Mesothelial cell of epicardium (in vitro differentiated cells): ENCODE data around the gene TNPO2. TPM values are rescaled to one million over a fixed set of nuclear protein-coding genes. Genes with fewer than 3 reads are reported as not detected.

Experiments used
- DNase-seq, 2 experiments: peaks; one replicate each; pipeline ENCODE4 v3.0.0; 2021; ENCODE audit warnings: low spot score in 2 of 2; ENCODE audit not compliant: unreplicated experiment in 2 of 2
- H3K27ac Mint-ChIP-seq: 2 replicates; pipeline ENCODE4 v1.8.0; 2021; ENCODE audit warnings: mixed read lengths
- H3K27me3 Mint-ChIP-seq: 2 replicates; pipeline ENCODE4 v1.8.0; 2021; ENCODE audit warnings: low read depth, mixed read lengths
- H3K36me3 Mint-ChIP-seq: 2 replicates; pipeline ENCODE4 v1.8.0; 2021; ENCODE audit warnings: mixed read lengths
- H3K4me1 Mint-ChIP-seq: 2 replicates; pipeline ENCODE4 v1.8.0; 2021; ENCODE audit warnings: mixed read lengths
- H3K4me3 Mint-ChIP-seq: 2 replicates; pipeline ENCODE4 v1.8.0; 2021; ENCODE audit warnings: mild to moderate bottlenecking, moderate library complexity, mixed read lengths
- H3K9me3 Mint-ChIP-seq: 2 replicates; pipeline ENCODE4 v1.8.0; 2021; ENCODE audit warnings: mixed read lengths
- total RNA-seq: library from RNA; stranded (reverse); gene quantifications from 3 replicates; pipeline ENCODE4 v1.2.1, GENCODE V29; 2021
- TF ChIP-seq, protein P1 (sequence below): fragments of 200-600 bp; sonication (generic); IDR thresholded peaks from one replicate; pipeline ENCODE4 v1.5.0; 2021; ENCODE audit warnings: antibody characterized with exemption; ENCODE audit not compliant: unreplicated experiment

The TNPO2 gene
- total RNA-seq, 1 donor from 2014 or later, result 105 TPM

DNA sequence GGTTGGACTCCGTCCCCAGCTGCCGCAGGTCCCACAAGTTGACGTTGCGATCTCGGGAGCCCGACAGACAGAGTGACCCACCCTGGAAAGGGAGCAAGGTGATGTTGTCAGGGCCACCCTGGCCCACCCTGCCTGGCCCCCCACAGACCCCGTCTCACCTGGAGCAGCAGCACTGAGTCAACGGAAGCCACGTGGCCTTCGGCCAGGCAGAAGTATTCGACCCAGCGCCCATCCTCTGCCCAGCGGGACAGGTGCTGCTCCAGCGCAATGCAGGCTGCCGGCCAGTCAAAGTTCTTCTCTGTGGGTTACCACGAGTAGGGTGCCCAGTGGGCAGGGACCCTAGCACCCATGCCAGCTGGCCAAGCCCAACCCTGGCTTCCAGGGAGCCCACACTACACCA is 29.1 kb downstream of the TNPO2 start:
- no peaks in the 10 kb centered on the region for H3K9me3 Mint-ChIP-seq
- TF ChIP-seq, protein P1, sequence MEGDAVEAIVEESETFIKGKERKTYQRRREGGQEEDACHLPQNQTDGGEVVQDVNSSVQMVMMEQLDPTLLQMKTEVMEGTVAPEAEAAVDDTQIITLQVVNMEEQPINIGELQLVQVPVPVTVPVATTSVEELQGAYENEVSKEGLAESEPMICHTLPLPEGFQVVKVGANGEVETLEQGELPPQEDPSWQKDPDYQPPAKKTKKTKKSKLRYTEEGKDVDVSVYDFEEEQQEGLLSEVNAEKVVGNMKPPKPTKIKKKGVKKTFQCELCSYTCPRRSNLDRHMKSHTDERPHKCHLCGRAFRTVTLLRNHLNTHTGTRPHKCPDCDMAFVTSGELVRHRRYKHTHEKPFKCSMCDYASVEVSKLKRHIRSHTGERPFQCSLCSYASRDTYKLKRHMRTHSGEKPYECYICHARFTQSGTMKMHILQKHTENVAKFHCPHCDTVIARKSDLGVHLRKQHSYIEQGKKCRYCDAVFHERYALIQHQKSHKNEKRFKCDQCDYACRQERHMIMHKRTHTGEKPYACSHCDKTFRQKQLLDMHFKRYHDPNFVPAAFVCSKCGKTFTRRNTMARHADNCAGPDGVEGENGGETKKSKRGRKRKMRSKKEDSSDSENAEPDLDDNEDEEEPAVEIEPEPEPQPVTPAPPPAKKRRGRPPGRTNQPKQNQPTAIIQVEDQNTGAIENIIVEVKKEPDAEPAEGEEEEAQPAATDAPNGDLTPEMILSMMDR, result no peak
- H3K36me3 Mint-ChIP-seq, result peaks cover 7% of the 10 kb centered on the region
- no peaks in the 10 kb centered on the region for H3K27me3 Mint-ChIP-seq
- peak overlapping the region; percentile 89 for H3K4me3 Mint-ChIP-seq
- no peak overlapping the region for H3K27ac Mint-ChIP-seq
- DNase-seq, result no peak
- peaks cover 6% of the 10 kb centered on the region for H3K4me1 Mint-ChIP-seq

DNA sequence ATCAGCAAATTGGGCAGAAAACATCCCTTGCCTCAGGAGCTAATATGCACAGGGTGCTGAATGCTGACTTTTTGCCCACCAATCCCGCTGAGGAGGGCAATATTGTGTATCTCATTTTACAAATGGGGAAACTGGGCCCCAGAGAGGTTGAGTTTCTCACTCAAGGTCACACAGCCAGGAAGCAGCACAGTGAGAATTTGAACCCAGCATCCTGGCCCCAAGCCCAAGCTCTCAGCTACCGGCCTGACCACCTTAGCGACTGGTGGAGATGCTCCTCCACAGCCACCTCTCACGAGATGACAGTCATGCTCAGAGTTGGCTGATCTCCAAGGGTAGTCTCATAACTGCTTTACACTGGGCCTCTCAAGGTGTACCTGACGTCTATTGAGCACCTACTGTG is 30.8 kb downstream of the TNPO2 start:
- Mint-ChIP-seq H3K27me3 (no peaks in the 10 kb centered on the region), H3K27ac (no peak overlapping the region), H3K4me1 (peaks cover 6% of the 10 kb centered on the region), H3K36me3 (peaks cover 2% of the 10 kb centered on the region), H3K9me3 (no peaks in the 10 kb centered on the region), H3K4me3 (no peak overlapping the region)
- TF ChIP-seq, protein P1, result no peak
- no peak for DNase-seq

DNA sequence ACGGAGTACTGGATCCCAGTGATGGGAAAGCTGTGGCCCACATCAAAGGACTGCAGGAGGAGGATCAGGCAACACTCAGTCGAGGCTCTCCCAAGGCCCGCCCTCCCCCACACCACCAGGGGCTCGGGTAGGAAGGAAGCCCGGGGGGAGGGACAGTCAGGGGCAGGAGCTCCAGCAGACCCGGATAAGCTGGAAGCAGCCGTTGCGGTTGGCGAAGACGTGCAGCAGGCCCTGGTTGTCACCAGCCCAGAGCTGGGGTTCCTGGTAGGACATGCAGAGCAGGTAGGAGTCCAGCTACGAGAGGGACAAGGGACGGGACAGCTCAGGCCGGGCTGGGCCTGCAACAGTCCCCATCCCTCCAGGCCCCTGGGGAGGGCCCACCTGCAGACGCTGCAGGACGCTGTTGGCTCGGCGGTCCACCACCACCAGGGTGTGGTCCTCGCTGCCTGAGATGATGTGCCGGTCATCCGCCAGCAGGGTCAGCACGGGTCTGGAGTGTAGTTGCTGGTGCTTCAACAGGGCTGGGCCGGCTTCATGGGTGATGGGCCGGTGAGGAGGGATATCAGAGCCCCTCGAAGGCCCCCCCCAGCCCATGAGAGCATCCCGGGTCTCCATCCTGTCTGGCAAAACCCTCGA is 34.0 kb downstream of the TNPO2 start:
- Mint-ChIP-seq H3K4me1 (no peaks in the 10 kb centered on the region), H3K36me3 (no peaks in the 10 kb centered on the region), H3K9me3 (no peaks in the 10 kb centered on the region), H3K4me3 (no peak overlapping the region), H3K27me3 (no peaks in the 10 kb centered on the region), H3K27ac (no peak overlapping the region)
- TF ChIP-seq, protein P1, result no peak
- no peak for DNase-seq

DNA sequence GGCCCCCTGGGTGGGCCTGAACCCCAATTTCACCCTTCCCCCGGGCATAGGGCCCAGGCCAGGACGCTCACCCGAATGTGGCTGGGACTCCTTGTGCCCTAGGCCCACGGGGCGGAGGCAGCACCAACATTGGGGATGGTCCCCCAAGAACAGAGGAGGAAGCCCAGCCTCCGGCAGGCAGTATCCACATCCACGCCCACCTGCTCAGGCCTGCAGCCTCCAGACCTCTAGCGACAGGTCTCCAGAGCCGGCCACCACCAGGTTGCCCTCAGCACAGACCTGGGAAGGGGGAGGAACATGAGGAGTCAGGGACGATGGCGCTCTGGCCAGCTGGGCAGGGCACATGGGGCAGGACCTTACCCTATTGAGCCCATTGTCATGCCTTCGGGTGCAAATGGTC is 34.7 kb downstream of the TNPO2 start:
- DNase-seq, result no peak
- Mint-ChIP-seq H3K4me3 (no peak overlapping the region), H3K27me3 (no peaks in the 10 kb centered on the region), H3K9me3 (no peaks in the 10 kb centered on the region), H3K4me1 (no peaks in the 10 kb centered on the region), H3K27ac (no peak overlapping the region), H3K36me3 (no peaks in the 10 kb centered on the region)
- TF ChIP-seq, protein P1, result no peak

DNA sequence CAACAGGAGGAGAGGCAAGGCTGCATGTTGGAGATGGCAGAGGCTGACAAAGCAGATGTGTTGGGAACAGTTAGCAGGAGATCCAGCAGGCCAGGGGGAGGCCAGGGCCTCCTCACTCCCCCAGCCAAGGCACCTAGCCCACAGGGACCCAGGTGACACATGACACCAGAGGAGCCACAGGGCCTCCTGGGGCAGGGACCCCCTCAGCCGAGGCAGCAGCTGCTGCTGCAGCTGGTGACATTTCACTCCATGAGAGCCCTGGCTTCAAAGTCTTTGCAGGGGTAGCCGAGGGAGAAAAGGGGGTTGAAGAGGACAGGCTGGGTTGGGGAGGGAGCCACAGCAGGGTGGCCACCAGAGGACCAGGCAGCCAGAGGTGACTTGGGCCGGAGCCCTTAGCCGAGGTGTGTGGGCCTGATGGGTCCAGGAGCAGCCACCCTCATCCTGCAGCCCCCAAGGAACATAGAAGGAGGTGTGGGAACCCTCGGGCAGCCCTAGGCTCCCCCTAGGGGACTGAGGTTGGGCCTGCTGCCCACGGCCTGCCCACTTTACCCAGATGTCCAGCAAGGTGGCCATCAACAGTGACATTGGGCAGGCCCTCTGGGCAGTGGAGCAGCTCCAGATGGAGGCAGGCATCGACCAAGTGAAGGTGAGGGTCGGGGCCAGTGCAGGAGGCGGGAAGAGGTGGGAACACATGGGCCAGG is 36.1 kb downstream of the TNPO2 start, which contains the start of gene GNG14:
TSS of gene GNG14 (plus strand) at position 503 of the 701 bp plus-strand sequence. CDS start at position 554, 51 bp downstream.
- no peak within 1 kb of the TSS for H3K4me3 Mint-ChIP-seq
- no peak within 1 kb of the TSS for H3K27ac Mint-ChIP-seq
- no peaks in the 10 kb centered on the region for H3K4me1 Mint-ChIP-seq
- H3K27me3 Mint-ChIP-seq, result no peaks in the 10 kb centered on the region
- DNase-seq, result no peak
- H3K9me3 Mint-ChIP-seq, result no peaks in the 10 kb centered on the region
- TF ChIP-seq, protein P1, result no peak
- no peaks in the 10 kb centered on the region for H3K36me3 Mint-ChIP-seq
